Measurements from ENCODE around the gene IRF8.
A peak's percentile ranks its signal among the peaks of the same experiment; 100 is the strongest.

IRF8 gene

DNA sequence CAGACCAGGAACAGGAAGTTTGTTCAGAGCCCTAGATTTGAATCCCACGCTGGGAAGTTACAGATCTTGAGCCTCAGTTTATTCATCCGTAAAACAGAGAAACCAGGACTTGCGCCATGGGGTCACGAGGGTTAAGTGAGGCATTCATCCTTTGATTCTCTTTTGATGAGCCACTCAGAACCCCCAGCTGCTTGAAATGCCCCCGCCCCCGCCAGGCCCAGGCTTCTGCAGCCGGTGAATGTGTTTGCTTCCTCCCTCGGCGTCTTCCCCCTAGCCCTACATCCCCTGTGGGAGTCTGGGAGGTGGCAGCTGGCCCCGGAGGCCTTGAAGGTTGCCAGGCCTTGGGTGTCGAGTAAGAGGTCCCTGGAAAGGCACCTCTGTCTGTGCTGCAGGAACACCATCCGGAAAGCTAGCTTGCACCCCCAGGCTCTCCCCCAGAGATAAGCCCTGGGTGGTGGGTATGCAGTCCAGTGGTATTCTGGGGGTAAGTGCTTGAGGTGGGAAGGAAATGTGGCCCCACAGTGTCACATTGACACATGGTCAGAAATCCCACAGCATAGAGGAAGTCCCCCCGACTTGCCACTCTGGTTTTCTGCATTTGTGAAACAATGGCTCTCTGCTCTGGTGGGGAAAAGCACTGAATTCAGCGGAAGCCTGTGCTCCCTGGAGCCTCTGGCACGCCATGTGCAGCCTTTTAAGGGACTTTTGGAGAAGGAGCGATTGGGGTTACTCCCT lies 14.9 kb downstream of the IRF8 start:
- no peak for DNase-seq (ENCODE audit: low read depth)

DNA sequence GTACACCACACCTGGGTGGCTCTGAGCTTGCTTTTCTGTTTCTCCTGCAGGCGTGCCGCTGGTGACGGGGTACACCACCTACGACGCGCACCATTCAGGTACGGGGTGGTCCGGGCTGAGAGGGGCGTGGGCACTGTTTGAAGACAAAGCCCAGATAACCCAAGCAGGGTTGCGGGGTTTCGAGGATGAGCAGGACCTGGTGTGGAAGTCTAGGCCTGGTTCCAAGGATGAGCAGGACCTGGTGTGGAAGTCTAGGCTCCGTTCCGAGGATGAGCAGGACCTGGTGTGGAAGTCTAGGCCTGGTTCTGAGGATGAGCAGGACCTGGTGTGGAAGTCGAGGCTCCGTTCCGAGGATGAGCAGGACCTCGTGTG lies 15.4 kb downstream of the IRF8 start:
- DNase-seq (ENCODE audit: low read depth), result no peak

DNA sequence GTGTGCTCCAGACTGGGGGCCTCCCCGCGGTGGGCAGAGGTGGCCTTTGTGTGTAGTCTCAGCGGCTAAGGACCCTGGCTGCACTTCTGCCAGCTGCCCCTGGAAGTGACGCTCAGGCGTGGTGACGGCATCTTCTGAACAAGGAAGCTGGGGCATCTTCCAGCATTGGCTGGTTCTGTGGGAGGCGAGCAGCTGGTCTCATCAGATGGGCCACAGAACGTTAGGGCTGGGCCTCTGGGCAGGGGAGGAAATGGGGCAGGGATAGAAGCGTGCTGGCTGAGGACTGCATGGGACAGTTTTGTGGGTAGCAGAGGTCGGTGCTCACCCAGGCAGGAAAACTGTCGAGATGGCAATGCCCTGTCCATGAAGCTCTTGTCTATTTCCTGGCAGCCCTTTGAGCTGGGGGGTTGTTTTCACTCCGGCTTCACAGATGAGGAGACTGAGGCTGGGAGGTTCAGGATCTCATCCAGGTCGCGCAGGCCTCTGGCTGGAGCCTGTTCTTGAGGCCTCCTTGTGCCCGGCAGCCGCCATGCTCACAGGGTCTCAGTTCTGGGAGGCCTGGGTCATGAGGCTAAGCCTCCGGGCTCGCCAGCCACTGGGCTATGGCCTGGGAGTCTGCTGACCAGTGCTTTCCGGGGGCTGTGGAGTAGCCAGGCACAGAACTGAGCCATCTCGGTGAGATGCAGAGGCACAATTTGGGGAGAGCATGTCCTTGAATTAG lies 16.3 kb downstream of the IRF8 start:
- no peak for DNase-seq (ENCODE audit: low read depth)

DNA sequence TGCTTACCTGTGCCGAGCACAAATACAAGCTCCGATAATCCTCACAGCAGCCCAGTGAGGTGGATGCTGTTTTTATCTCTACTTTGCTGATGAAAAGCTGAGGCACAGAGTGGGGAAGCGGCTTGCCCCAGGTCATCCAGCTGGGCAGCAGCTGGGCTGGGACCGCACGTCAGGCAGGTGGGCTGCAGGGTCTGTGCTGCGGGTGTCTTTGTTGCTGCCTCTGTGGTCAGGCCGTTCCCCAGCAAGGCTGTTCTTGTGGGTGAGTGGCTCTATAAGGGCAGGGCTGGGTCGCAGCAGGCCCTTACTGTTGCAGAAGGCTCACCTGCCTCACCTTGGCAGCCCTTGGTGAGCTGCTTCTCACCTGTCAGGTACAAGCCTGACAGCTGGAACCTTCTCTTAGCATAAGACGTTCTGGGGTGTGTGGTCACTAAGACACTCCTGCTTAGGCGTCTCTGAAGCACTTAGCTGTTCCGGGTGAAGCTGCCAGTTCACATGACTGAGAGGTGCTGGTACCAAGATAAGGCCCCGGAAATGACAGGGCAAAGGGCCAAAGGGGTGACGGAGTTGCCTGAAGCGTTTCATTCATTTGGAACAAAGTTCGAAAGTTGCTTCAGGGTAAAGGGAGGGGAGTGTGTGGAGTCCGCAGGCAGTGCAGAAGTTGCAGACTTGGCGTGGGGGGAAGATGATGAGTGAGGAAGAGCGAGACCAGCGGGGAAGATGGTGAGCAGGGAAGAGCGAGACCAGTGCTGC lies 17.4 kb downstream of the IRF8 start:
- no peak for DNase-seq (ENCODE audit: low read depth)

DNA sequence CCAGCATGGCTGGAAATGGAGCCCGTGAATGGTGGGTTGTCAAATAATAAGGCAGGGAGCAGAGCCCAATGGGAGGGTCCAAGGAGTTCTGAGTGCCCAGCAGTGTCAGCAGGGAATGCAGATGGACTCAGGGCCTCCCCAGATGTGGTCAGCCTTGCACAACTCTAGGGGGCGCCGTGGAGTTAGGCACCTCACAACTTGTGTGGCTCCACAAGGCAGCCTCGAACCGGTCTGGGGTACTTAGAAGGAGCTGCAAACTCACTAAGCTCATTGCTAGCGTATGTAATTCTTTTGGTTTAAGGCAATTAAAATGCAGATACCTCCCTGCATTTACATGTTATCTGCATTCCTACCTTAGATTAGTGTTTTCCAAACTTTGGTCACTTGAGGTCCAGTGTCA lies 18.1 kb downstream of the IRF8 start:
- no peak for DNase-seq (ENCODE audit: low read depth)

DNA sequence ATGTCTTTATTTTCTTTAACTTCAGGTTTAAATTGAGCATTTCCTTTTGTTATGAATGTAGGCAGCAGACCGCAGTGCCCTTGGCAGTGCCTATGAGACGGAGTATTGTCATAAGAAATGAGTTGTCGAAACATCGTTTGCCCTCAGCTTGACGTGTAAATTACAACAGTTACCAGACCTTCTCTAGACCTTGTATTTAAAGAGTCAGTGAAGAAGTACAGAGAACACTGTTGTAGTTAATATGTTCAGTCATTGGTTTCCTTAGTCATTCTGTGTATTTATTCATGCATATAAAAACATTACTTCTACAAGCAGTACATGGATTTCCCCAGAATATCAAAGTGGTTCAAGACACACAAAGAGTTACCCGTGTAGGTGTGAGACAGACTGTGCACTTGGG lies 19.0 kb downstream of the IRF8 start:
- no peak for DNase-seq (ENCODE audit: low read depth)

DNA sequence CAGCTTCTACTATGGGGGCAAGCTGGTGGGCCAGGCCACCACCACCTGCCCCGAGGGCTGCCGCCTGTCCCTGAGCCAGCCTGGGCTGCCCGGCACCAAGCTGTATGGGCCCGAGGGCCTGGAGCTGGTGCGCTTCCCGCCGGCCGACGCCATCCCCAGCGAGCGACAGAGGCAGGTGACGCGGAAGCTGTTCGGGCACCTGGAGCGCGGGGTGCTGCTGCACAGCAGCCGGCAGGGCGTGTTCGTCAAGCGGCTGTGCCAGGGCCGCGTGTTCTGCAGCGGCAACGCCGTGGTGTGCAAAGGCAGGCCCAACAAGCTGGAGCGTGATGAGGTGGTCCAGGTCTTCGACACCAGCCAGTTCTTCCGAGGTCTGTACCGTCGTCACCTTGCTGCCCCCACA lies 19.5 kb downstream of the IRF8 start:
- no peak for DNase-seq (ENCODE audit: low read depth)

DNA sequence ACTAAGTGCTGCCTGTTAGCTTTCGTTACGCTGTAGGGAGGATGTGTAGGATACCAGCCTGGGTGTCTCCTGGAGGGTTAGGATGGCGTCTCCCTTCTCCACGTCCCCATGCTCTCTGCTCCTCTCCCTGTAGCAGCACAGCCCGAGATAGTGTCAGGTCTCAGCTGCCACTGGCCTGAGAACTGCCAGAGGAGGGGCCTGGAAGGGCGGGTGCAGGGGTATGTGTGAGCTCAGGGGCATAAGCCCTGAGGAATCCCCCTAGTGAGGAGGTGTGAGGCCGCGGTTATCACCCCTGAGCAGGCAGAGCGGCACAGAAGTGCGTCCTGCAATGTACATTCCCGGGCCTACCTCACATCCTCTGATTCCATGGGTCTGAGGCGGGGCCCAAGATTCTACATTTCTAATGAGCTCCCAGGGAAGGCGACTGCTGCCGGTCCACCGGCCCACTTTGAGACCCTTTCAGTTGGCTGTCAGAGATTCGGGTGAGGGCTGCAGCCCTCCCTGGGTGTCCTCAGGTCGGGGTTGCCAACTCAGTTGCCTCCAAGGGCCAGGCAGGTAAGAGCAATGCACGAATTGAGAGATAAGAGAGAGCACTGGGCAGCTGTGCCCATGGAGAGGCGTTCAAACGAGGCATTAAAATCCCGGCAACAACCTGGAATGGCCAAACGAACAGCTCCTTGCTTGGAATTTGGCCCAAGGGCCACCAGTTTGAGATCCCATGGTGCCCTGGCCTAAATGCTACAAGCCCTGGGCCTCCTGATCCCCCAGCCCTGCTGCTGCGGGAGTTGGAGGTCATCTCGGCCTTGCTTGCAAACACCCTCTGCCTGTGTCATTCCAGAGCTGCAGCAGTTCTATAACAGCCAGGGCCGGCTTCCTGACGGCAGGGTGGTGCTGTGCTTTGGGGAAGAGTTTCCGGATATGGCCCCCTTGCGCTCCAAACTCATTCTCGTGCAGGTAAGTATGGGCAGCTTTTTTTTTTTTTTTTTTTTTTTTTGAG lies 20.6 kb downstream of the IRF8 start:
- no peak for DNase-seq (ENCODE audit: low read depth)

DNA sequence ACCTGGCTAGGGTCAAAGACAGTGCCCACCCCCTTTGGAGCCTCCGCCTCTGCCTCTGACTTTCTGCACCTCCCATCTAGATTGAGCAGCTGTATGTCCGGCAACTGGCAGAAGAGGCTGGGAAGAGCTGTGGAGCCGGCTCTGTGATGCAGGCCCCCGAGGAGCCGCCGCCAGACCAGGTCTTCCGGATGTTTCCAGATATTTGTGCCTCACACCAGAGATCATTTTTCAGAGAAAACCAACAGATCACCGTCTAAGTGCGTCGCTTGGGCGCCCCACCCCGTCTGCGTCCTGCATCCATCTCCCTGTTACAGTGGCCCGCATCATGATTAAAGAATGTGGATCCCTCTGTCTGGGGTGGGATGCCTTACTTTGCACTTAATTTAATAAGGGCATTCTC lies 22.1 kb downstream of the IRF8 start:
- DNase-seq (ENCODE audit: low read depth), result no peak

DNA sequence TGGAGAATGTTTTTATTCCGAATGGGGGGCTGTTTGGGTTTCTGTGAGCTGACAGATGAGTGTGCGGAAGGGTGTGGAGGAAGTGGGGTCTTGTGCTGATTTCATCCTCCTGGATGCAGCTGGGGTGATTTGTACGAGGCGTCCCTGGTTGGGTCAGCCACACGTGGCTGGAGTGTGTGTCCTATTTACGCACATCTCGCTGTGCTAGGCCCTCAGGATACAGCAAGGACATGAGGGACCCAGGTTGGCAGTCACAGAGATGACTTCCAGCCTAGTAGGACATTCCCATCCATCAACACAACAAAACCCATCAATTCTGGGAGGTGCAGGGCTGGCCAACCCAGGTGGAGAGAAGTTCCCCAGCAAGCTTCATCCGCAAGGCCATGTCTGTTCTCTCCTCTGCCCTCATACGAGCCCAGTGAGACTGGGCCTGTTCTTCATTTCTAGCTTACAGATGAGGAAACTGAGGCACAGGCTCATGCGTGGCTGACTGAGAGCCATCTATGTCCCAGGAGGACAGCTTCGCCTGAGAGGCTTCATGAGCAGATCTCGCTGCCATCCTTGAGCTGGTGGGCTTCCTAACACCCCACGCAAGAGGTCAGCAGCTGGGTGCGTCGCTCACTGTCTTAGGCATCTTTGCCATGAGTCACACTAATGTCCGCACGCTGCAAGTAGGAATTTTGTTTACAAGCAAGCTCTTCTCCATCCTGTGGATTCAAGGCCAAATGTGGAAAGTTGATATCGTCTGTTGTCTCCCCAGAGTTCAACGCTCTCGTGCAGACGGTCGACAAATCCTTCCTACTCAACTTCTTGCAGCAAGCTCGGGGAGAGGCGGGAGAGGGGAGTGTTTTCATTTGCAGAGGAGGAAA lies 24.4 kb downstream of the IRF8 start:
- DNase-seq (ENCODE audit: low read depth), result no peak

DNA sequence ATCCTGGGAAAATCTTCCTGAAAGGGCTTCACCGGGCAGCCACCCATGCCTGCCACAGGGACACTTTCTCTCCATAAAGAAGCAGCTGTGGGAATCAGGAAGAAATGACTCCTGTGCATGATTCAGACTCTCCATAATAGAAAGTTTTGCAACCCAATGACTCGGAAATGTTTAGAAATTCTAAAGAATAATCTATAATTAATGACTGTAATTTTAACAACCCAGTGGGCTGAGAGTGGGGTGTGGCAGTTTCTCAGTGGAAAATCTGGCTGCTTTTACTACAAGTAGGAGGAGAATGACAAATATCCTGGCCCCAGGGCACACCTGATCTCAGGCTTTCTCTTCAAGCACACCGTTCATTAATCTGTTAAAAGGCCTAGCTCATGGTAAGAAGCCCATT lies 25.7 kb downstream of the IRF8 start:
- DNase-seq (ENCODE audit: low read depth), result peak; percentile 13

DNA sequence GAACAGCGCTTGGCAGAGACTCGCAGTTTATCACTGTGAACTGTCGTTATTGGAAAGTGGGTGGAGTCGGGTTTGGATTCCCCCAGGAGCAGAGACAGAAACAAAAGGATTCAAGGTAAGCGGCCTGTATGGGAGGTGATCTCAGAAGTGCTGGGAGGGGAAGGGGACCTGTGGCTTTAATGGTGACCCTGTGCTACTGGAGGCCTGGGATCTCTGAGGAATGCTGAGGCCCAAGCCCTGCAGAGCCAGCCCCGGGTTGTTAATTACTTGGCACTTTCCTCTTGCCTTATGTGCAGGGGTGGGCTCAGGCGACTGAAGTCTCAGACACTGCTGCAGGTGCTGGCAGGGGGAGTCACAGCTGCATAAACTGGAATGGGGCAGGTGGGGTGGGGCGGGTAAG lies 27.4 kb downstream of the IRF8 start:
- DNase-seq (ENCODE audit: low read depth), result no peak

DNA sequence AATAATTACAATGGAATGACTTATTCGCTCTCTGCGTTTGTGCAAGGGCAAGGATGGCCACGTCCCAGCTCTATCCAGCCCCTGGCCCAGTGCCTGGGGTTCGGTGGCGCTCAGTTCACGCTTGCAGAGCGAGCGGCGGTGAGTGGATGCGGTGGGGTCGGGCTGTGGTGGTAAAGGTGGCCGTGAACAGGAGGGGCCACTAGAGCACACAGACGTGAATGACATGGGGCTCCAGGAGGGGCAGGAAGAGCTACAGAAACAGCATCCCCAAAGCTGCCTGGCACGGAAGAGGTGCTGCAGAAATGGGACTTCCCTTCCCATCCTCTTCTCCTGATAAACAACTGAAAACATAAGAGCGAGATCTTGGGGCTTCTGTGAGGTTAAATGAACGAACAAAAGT lies 28.4 kb downstream of the IRF8 start:
- DNase-seq (ENCODE audit: low read depth), result no peak

DNA sequence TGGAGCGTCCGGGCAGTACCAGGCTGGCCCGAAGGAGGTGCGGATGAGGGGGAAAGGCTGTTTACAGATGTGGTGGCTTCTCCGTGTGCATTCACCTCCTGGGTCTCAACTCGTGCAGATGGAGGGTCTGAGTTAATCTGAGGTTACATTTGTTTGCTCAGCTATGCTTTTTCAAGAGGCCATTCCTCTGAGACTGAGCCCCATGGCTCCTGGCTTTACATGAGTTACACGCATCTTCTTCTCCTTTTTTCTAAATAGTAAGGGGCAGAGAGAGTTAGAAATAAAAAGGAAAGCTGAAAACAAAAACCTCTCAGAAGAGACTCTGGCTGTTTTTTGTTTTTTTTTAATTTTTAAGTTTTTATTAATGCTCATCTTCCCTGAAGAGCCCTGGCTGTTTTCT lies 29.0 kb downstream of the IRF8 start:
- DNase-seq (ENCODE audit: low read depth), result no peak

DNA sequence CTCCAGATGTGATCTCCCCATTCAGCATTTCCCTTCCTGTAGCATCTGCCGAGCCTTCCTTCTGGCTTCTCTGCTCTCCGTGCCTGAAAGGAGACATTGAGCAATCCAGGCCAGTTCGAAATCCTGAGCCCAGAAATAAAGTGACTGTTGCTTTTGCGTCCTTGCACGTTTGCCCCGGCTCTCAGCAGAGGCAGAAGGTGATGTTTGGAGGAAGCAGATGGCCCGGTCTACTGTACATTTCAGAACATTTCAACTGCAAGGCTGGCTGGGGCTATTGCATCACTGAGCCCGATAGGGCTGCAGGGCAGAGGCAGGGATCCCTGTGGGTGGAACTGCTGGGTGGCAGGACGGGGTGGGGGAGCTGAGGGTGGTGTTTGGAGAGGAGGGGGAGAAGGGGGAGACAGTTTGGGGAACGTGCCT lies 29.4 kb downstream of the IRF8 start:
- DNase-seq (ENCODE audit: low read depth), result no peak

DNA sequence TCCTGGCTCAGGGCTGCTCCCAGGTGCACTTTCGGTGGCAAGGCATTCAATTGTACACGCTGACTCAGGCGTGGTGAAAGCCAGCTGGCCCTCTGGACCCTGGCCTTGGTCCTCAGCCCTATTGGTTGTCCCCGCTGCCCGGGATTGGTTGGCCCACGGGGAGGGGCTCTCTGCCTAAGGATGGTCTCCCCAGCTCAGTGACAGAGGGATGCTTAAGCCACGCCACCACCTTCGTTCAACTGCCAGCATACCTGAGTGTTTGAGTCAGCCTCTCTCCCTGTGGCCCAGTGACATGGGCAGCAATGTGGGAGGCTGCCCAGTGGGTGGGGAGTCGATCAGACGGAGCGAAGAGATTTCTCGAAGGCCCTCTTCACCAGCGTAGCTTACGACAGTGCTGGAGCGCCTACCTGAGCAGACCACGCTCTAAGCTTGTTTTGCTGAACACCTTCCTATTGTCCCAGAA lies 30.3 kb downstream of the IRF8 start:
- no peak for DNase-seq (ENCODE audit: low read depth)

DNA sequence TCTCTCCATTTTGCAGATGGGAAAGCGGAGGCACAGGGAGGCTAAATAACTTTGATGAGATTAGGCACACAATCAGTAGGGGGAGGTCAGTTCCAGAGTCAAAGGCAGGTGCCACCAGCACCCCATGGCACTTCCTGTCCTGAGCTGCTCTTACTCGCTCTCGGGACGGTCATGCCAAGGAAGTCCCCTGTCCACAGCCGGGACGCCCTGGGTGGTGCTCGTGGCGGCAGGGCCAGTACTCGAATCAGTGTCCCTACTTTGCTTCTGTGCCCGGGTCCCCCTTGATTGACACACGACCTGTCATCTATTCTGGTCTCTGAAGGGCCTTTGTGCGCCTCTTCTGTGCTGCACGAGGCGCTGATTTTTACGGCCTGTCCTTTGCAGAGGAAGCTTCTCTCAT lies 31.3 kb downstream of the IRF8 start:
- DNase-seq (ENCODE audit: low read depth), result no peak

DNA sequence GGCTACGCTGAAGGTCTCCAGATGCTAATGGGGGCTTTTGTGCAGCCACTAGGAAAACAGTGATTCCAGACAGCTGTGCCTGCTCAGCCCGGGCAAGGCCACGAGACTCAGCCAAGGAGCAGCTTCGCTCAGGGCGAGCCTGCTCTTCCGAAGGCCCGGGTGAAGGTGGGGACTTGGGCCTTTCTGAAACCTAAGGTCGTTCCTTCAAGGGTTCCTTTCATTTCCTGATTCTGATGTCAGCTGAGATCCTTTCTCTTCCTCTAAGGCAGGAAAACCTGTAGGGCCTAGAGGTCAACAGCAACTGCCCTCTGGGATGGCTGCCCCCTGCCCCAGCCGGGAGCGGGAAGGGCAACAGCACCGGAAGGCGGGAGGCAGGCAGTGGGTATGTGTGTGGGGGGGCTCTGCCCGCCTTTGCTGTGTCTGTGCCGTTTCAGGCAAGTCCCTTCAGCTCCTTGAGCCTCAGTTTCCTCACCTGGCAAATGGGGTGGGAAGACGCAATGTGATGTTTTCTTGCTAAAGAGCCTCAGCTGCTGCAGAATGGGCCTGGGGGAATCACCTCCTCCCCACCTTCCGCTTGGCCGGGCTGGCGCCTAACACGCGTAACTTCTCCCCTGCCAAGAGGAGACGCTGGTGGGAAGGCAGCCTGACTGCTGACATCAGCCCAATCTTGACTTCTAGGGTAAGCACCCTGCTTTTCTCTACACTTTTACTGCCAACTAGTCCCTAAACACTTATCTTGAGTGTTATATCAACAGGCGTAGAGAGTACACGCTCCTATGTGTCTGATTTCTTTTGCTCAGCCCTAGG lies 32.8 kb downstream of the IRF8 start:
- no peak for DNase-seq (ENCODE audit: low read depth)

DNA sequence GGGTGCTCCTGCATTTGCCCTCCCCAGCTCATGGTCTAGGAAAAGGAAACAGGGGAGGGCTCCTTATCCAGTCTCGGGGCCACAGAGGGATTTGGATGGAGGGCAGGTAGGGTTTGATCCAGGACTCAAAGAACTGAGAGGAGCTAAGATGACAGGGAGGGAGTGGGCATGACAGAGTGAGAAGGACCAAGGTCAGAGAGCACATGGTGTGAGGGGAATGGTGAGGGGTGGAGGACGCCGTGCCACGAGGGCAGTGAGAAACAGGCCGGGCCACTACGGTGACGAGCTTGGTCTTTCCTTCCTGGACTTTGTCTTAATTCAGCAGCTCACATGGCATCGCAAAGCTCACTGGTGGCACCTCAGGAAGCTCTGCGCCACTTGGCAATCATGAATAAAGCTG lies 35.2 kb downstream of the IRF8 start:
- no peak for DNase-seq (ENCODE audit: low read depth)

DNA sequence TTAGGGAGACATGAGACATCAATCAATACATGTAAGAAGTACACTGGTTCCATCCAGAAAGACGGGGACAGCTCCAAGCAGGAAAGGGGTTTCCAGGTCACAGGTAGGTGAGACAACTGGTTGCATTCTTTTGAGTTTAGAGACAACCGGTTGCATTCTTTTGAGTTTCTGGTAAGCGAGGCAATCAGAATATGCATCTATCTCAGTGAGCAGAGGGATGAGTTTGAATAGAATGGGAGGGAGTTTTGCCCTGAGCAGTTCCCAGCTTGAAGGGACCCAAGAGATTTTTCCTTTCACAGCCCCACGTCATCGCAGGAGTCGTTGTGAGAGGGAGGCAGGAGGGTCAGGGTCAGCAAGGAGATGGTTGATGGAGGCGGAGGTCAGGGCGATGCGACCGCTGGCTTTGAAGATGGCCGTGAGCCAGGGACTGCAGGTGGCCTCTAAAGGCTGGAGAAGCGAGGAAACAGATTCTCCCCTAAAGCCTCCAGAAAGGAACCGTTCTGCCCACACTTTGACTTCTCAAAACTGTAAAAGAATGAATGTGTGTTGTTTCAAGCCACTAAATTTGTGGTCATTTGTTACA lies 36.5 kb downstream of the IRF8 start:
- DNase-seq (ENCODE audit: low read depth), result no peak

Data from HS-5 (cell line).